Neural crest cell (in vitro differentiated cells): ENCODE measurements around the gene MCC. TPM values are rescaled to one million over a fixed set of nuclear protein-coding genes. Genes with fewer than 3 reads are reported as not detected.

ENCODE experiments used
- DNase-seq: peaks from one replicate; pipeline ENCODE4 v3.0.0; 2021; ENCODE audit warnings: low read depth, mixed read lengths, low spot score
- H3K27ac Mint-ChIP-seq: one replicate; pipeline ENCODE4 v1.8.0; 2021; ENCODE audit warnings: mild to moderate bottlenecking, mixed read lengths; ENCODE audit not compliant: unreplicated experiment
- H3K27me3 Mint-ChIP-seq: 2 replicates; pipeline ENCODE4 v1.8.0; 2021; ENCODE audit warnings: low read depth, mild to moderate bottlenecking, mixed read lengths
- H3K36me3 Mint-ChIP-seq: 2 replicates; pipeline ENCODE4 v1.8.0; 2021; ENCODE audit warnings: low read depth, mild to moderate bottlenecking, mixed read lengths
- H3K4me1 Mint-ChIP-seq: 2 replicates; pipeline ENCODE4 v1.8.0; 2021; ENCODE audit warnings: mixed read lengths
- H3K4me3 Mint-ChIP-seq: one replicate; pipeline ENCODE4 v1.8.0; 2021; ENCODE audit warnings: mild to moderate bottlenecking, mixed read lengths
- H3K9me3 Mint-ChIP-seq: 2 replicates; pipeline ENCODE4 v1.8.0; 2021; ENCODE audit warnings: mixed read lengths
- CTCF ChIP-seq: fragments of 200-600 bp; sonication (generic); conservative IDR thresholded peaks from 2 replicates; pipeline ENCODE4 v1.5.0; 2021; ENCODE audit warnings: antibody characterized with exemption, mild to moderate bottlenecking
- total RNA-seq: library from RNA; stranded (reverse); gene quantifications from 2 replicates; pipeline ENCODE4 v1.2.1, GENCODE V29; 2021

Gene MCC
- total RNA-seq, 1 donor from 2014 or later: 10.8 TPM

GRCh38 chr5:113025596-113025995, 462.7 kb downstream of the MCC start:
- no peaks in the 10 kb centered on the region for H3K4me1 Mint-ChIP-seq
- TF ChIP-seq CTCF: no peak
- peak overlapping the region; percentile 20 for H3K27ac Mint-ChIP-seq
- peaks cover 35% of the 10 kb centered on the region for H3K36me3 Mint-ChIP-seq
- DNase-seq: no peak
- H3K9me3 Mint-ChIP-seq: no peaks in the 10 kb centered on the region
- no peak overlapping the region for H3K4me3 Mint-ChIP-seq
- H3K27me3 Mint-ChIP-seq: no peaks in the 10 kb centered on the region

- Mint-ChIP-seq H3K36me3 (peaks cover 28% of the 10 kb centered on the region), H3K4me1 (no peaks in the 10 kb centered on the region), H3K27ac (no peak overlapping the region), H3K4me3 (no peak overlapping the region), H3K9me3 (no peaks in the 10 kb centered on the region), H3K27me3 (no peaks in the 10 kb centered on the region)
- no peak for TF ChIP-seq CTCF
- DNase-seq: no peak
Measured at GRCh38 chr5:113024076-113024697, 464.1 kb downstream of the MCC start.

- peaks cover 20% of the 10 kb centered on the region for H3K36me3 Mint-ChIP-seq
- H3K27ac Mint-ChIP-seq: no peak overlapping the region
- no peak for DNase-seq
- TF ChIP-seq CTCF: no peak
- no peaks in the 10 kb centered on the region for H3K9me3 Mint-ChIP-seq
- H3K4me3 Mint-ChIP-seq: no peak overlapping the region
- no peaks in the 10 kb centered on the region for H3K4me1 Mint-ChIP-seq
- no peaks in the 10 kb centered on the region for H3K27me3 Mint-ChIP-seq
Measured at GRCh38 chr5:113022661-113023060, 465.6 kb downstream of the MCC start.

- Mint-ChIP-seq H3K9me3 (no peaks in the 10 kb centered on the region), H3K27me3 (no peaks in the 10 kb centered on the region), H3K4me3 (no peak overlapping the region), H3K4me1 (no peaks in the 10 kb centered on the region), H3K36me3 (peaks cover 10% of the 10 kb centered on the region), H3K27ac (no peak overlapping the region)
- DNase-seq: no peak
- no peak for TF ChIP-seq CTCF
Measured at GRCh38 chr5:113020461-113021273, 467.6 kb downstream of the MCC start.

- no peak for TF ChIP-seq CTCF
- Mint-ChIP-seq H3K27me3 (no peaks in the 10 kb centered on the region), H3K36me3 (peaks cover 12% of the 10 kb centered on the region), H3K9me3 (no peaks in the 10 kb centered on the region), H3K4me3 (no peak overlapping the region), H3K4me1 (no peaks in the 10 kb centered on the region), H3K27ac (no peak overlapping the region)
- no peak for DNase-seq
Measured at GRCh38 chr5:113017881-113018635, 470.2 kb downstream of the MCC start.
